Kidney (tissue), 14 donors: ENCODE data around the gene ST8SIA1. TPM values are rescaled to one million over a fixed set of nuclear protein-coding genes. Genes with fewer than 3 reads are reported as not detected.

ENCODE experiments used
- DNase-seq, 5 donors: peaks; one replicate each; pipeline ENCODE4 v3.0.0-alpha.2; 2013 to 2020
- FAIRE-seq: peaks from 2 replicates; lab custom pipeline; 2012; peaks lifted over from hg19 to GRCh38; lab: Jason Lieb, UNC
- H3K27ac ChIP-seq, 2 donors: one replicate each; pipeline ENCODE4 v1.7.0; 2013; ENCODE audit warnings: low read depth in 2 of 2, low read length in 2 of 2, inconsistent platforms in 1 of 2
- H3K27me3 ChIP-seq: one replicate; pipeline ENCODE4 v1.7.1; 2013; ENCODE audit warnings: low read length, inconsistent platforms; ENCODE audit not compliant: control insufficient read depth, insufficient read depth
- H3K36me3 ChIP-seq, 3 donors: one replicate each; pipeline versions ENCODE4 v1.7.0 to v1.7.1; 2013; ENCODE audit warnings: low read length in 3 of 3, control low read depth in 1 of 3, inconsistent platforms in 1 of 3; ENCODE audit not compliant: insufficient read depth in 3 of 3, control insufficient read depth in 2 of 3
- H3K4me1 ChIP-seq, 3 donors: one replicate each; pipeline versions ENCODE4 v1.7.0 to v1.7.1; 2013; ENCODE audit warnings: low read length in 3 of 3, inconsistent platforms in 1 of 3, low read depth in 1 of 3; ENCODE audit not compliant: control insufficient read depth in 2 of 3, insufficient read depth in 2 of 3
- H3K4me3 ChIP-seq, 3 donors: one replicate each; pipeline versions ENCODE4 v1.7.0 to v1.8.1; 2013; ENCODE audit warnings: low read length in 3 of 3, control low read depth in 1 of 3, inconsistent platforms in 1 of 3
- H3K9ac ChIP-seq, 3 donors: one replicate each; pipeline versions ENCODE4 v1.7.0 to v1.7.1; 2013; ENCODE audit warnings: low read length in 3 of 3, control low read depth in 1 of 3, inconsistent platforms in 1 of 3
- H3K9me3 ChIP-seq, 3 donors: one replicate each; pipeline versions ENCODE4 v1.7.0 to v1.7.1; 2013; ENCODE audit warnings: low read length in 3 of 3, control low read depth in 1 of 3, inconsistent platforms in 1 of 3; ENCODE audit not compliant: control insufficient read depth in 2 of 3, insufficient read depth in 1 of 3
- CTCF ChIP-seq: IDR thresholded peaks from 3 replicates; pipeline ENCODE4 v1.5.1; 2012; ENCODE audit warnings: mild to moderate bottlenecking, moderate library complexity, borderline replicate concordance; ENCODE audit not compliant: insufficient read depth; ENCODE audit errors: extremely low read depth
- intact Hi-C: fragments of 100-400 bp; cut with DNase I; formaldehyde crosslinking; loops from one replicate; pipeline ENCODE4 v1.11.1; 2022
- polyA plus RNA-seq: library from polyadenylated mRNA; stranded (reverse); fragments of 350-450 nt; fragmentation: Illumina TruSeq; extraction: RNeasy Lipid Tissue Mini Kit (QIAGEN cat#74804); gene quantifications from one replicate; pipeline ENCODE4 v1.2.3, GENCODE V29; 2014; ENCODE audit warnings: low read depth, low replicate concordance; ENCODE audit not compliant: insufficient read depth
- total RNA-seq: library from RNA; stranded (reverse); fragmentation: NEBNext Ultra II Directional; extraction: Animal tissue kit (Norgen Biotek cat#: 25700); gene quantifications from one replicate; pipeline ENCODE4 v1.2.1, GENCODE V29; 2021
- donor health status: control.
- donor health status: control.
- donor health status: control.
- donor health status: control.
- donor health status: control.
- donor health status: DM: yes; HTN: yes; CAD: no.
- donor health status: Normal renal cell carcinoma (clear cell type).

The ST8SIA1 gene
- total and polyA plus RNA-seq, 2 donors from 2014 or later: 2.8 to 4.7 TPM

GRCh38 chr12:22321638-22322037, 12.9 kb downstream of the ST8SIA1 start:
- DNase-seq (peak in 1 of 5 donors; percentile 31), FAIRE-seq (no peak)
- no peak overlapping the region for H3K9ac ChIP-seq
- no peak overlapping the region for H3K4me3 ChIP-seq
- no peaks in the 10 kb centered on the region for H3K4me1 ChIP-seq
- H3K9me3 ChIP-seq: no peaks in the 10 kb centered on the region
- intact Hi-C loops: no loop called here
- no peak for TF ChIP-seq CTCF
- H3K36me3 ChIP-seq: no peaks in the 10 kb centered on the region
- no peak overlapping the region for H3K27ac ChIP-seq
- H3K27me3 ChIP-seq: no peaks in the 10 kb centered on the region

GRCh38 chr12:22321018-22321605, 13.4 kb downstream of the ST8SIA1 start:
- TF ChIP-seq CTCF: no peak
- no peak for FAIRE-seq
- H3K4me3 ChIP-seq: no peak overlapping the region
- H3K36me3 ChIP-seq: no peaks in the 10 kb centered on the region
- H3K9me3 ChIP-seq: no peaks in the 10 kb centered on the region
- no peak overlapping the region for H3K9ac ChIP-seq
- DNase-seq: no peak
- H3K27me3 ChIP-seq: no peaks in the 10 kb centered on the region
- intact Hi-C loops: no loop called here
- H3K27ac ChIP-seq: no peak overlapping the region
- no peaks in the 10 kb centered on the region for H3K4me1 ChIP-seq

- TF ChIP-seq CTCF: no peak
- intact Hi-C loops: no loop called here
- no peak overlapping the region for H3K4me3 ChIP-seq
- no peak overlapping the region for H3K9ac ChIP-seq
- no peak for FAIRE-seq
- DNase-seq: no peak
- H3K27ac ChIP-seq: no peak overlapping the region
- H3K27me3 ChIP-seq: no peaks in the 10 kb centered on the region
- no peaks in the 10 kb centered on the region for H3K36me3 ChIP-seq
- no peaks in the 10 kb centered on the region for H3K4me1 ChIP-seq
- H3K9me3 ChIP-seq: no peaks in the 10 kb centered on the region
Measured at GRCh38 chr12:22318108-22318737, 16.3 kb downstream of the ST8SIA1 start.
